D721Med (cell line): Measurements from ENCODE around the gene CSNK1D.

Source experiments
- DNase-seq: peaks from one replicate; pipeline ENCODE4 v3.0.0; 2011; ENCODE audit warnings: low spot score; ENCODE audit not compliant: insufficient read length
- FAIRE-seq: peaks from 2 replicates; lab custom pipeline; 2011; peaks lifted over from hg19 to GRCh38; lab: Jason Lieb, UNC
- CTCF ChIP-seq: IDR thresholded peaks from 2 replicates; pipeline ENCODE4 v1.5.1; 2012; ENCODE audit warnings: mild to moderate bottlenecking, control low read depth; ENCODE audit not compliant: insufficient read depth; ENCODE audit errors: missing control alignments

The CSNK1D gene

GRCh38 chr17:82305727-82306300, 32.3 kb upstream of the CSNK1D start:
- DNase-seq (no peak), FAIRE-seq (no peak)
- no peak for TF ChIP-seq CTCF

- TF ChIP-seq CTCF, result no peak
- DNase-seq (no peak), FAIRE-seq (no peak)
These were observed 31.6 kb upstream of the CSNK1D start for GRCh38 chr17:82304826-82305726.

- no peak for TF ChIP-seq CTCF
- DNase-seq (no peak), FAIRE-seq (no peak)
These were observed 30.7 kb upstream of the CSNK1D start for GRCh38 chr17:82303944-82304808.

GRCh38 chr17:82302991-82303943, 29.8 kb upstream of the CSNK1D start:
- DNase-seq (no peak), FAIRE-seq (no peak)
- no peak for TF ChIP-seq CTCF

GRCh38 chr17:82302568-82302963, 29.1 kb upstream of the CSNK1D start:
- TF ChIP-seq CTCF, result no peak
- no peak for FAIRE-seq
- DNase-seq, result no peak

- DNase-seq (no peak), FAIRE-seq (no peak)
- TF ChIP-seq CTCF, result no peak
These were observed 28.5 kb upstream of the CSNK1D start for GRCh38 chr17:82301916-82302567.
